DOHH2 (cell line): ENCODE measurements around the gene EZH1.

ENCODE experiments used
- H3F3A ChIP-seq: fragments of 200-600 bp; sonication (generic), shearing (Covaris generic); 2 replicates; pipeline ENCODE4 v1.6.0; 2016; ENCODE audit warnings: antibody characterized with exemption, mild to moderate bottlenecking; ENCODE audit not compliant: control insufficient read depth, insufficient read depth
- H3K27ac ChIP-seq: fragments of 200-600 bp; sonication (generic); 2 replicates; pipeline ENCODE4 v1.5.1; 2014; ENCODE audit warnings: low read depth, mild to moderate bottlenecking, low read length, moderate library complexity
- H3K27me3 ChIP-seq: fragments of 200-600 bp; sonication (generic); 2 replicates; pipeline ENCODE4 v1.6.1; 2014; ENCODE audit warnings: mild to moderate bottlenecking, low read length, mixed read lengths; ENCODE audit not compliant: control insufficient read depth
- H3K36me3 ChIP-seq: fragments of 200-600 bp; sonication (generic); 2 replicates; pipeline ENCODE4 v1.6.1; 2014; ENCODE audit warnings: mild to moderate bottlenecking, low read length, moderate library complexity, mixed read lengths; ENCODE audit not compliant: control insufficient read depth
- H3K4me1 ChIP-seq: fragments of 200-600 bp; sonication (generic); 2 replicates; pipeline ENCODE4 v1.6.1; 2014; ENCODE audit warnings: mild to moderate bottlenecking, low read length, mixed read lengths; ENCODE audit not compliant: control insufficient read depth
- H3K4me2 ChIP-seq: fragments of 200-600 bp; sonication (generic); 2 replicates; pipeline ENCODE4 v1.6.0; 2014; ENCODE audit warnings: mild to moderate bottlenecking, low read length, moderate library complexity
- H3K4me3 ChIP-seq: fragments of 200-600 bp; sonication (generic); 2 replicates; pipeline ENCODE4 v1.5.1; 2014; ENCODE audit warnings: mild to moderate bottlenecking, low read length, mixed read lengths
- H3K79me2 ChIP-seq: fragments of 200-600 bp; sonication (generic); 2 replicates; pipeline ENCODE4 v1.6.1; 2014; ENCODE audit warnings: mild to moderate bottlenecking, low read length, mixed read lengths; ENCODE audit not compliant: control insufficient read depth
- H3K9me2 ChIP-seq: fragments of 200-600 bp; sonication (generic); replicated peaks from 2 replicates; pipeline ENCODE4 v1.6.1; 2014; ENCODE audit warnings: mild to moderate bottlenecking, low read length, mixed read lengths; ENCODE audit not compliant: control insufficient read depth
- H3K9me3 ChIP-seq: fragments of 200-600 bp; sonication (generic); 2 replicates; pipeline ENCODE4 v1.6.1; 2014; ENCODE audit warnings: antibody characterized with exemption, low read length, mixed read lengths; ENCODE audit not compliant: control insufficient read depth, insufficient read depth
- H4K20me1 ChIP-seq: fragments of 200-600 bp; sonication (generic); 2 replicates; pipeline ENCODE4 v1.6.0; 2014; ENCODE audit warnings: low read depth, mild to moderate bottlenecking, antibody characterized with exemption, low read length, moderate library complexity; ENCODE audit not compliant: control insufficient read depth, insufficient read depth
- EZH2phosphoT487 ChIP-seq: fragments of 200-600 bp; sonication (generic); IDR thresholded peaks from 2 replicates; pipeline ENCODE4 v1.6.1; 2017; ENCODE audit warnings: borderline replicate concordance, mild to moderate bottlenecking, antibody characterized with exemption, low read length, moderate library complexity, mixed read lengths
- TF ChIP-seq, protein P1 (sequence below): fragments of 200-600 bp; sonication (generic); IDR thresholded peaks from one replicate; pipeline ENCODE4 v1.5.1; 2014; ENCODE audit warnings: antibody characterized with exemption, mild to moderate bottlenecking, low read depth, low read length; ENCODE audit not compliant: poor library complexity, severe bottlenecking

Gene EZH1

DNA sequence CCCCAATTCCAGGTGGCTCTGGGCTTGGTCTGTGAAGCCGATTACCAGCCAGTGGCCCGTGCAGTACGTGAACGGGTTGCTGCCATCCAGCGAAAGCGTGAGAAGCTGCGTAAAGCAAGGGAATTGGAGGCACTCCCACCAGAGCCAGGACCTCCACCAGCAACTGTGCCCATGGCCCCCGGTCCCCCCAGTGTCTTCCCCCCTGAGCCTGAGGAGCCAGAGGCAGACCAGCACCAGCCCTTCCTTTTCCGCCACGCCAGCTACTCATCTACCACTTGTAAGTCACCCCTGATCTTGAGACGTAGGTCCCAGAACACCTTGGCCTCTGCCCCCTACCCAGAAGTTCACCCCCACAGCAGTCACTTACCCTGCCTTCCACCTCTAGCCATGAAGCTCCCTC, 42.4 kb upstream of the EZH1 start:
- no peaks in the 10 kb centered on the region for H3K9me2 ChIP-seq
- no peak overlapping the region for H3K27ac ChIP-seq
- no peaks in the 10 kb centered on the region for H3K79me2 ChIP-seq
- no peak overlapping the region for H3K4me2 ChIP-seq
- H3F3A ChIP-seq = no peaks in the 10 kb centered on the region
- H4K20me1 ChIP-seq = no peaks in the 10 kb centered on the region
- no peaks in the 10 kb centered on the region for H3K4me1 ChIP-seq
- TF ChIP-seq, protein P1, sequence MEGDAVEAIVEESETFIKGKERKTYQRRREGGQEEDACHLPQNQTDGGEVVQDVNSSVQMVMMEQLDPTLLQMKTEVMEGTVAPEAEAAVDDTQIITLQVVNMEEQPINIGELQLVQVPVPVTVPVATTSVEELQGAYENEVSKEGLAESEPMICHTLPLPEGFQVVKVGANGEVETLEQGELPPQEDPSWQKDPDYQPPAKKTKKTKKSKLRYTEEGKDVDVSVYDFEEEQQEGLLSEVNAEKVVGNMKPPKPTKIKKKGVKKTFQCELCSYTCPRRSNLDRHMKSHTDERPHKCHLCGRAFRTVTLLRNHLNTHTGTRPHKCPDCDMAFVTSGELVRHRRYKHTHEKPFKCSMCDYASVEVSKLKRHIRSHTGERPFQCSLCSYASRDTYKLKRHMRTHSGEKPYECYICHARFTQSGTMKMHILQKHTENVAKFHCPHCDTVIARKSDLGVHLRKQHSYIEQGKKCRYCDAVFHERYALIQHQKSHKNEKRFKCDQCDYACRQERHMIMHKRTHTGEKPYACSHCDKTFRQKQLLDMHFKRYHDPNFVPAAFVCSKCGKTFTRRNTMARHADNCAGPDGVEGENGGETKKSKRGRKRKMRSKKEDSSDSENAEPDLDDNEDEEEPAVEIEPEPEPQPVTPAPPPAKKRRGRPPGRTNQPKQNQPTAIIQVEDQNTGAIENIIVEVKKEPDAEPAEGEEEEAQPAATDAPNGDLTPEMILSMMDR = no peak
- no peak for TF ChIP-seq EZH2phosphoT487
- H3K4me3 ChIP-seq = no peak overlapping the region
- H3K9me3 ChIP-seq = no peaks in the 10 kb centered on the region
- no peaks in the 10 kb centered on the region for H3K36me3 ChIP-seq
- peaks cover 45% of the 10 kb centered on the region for H3K27me3 ChIP-seq

DNA sequence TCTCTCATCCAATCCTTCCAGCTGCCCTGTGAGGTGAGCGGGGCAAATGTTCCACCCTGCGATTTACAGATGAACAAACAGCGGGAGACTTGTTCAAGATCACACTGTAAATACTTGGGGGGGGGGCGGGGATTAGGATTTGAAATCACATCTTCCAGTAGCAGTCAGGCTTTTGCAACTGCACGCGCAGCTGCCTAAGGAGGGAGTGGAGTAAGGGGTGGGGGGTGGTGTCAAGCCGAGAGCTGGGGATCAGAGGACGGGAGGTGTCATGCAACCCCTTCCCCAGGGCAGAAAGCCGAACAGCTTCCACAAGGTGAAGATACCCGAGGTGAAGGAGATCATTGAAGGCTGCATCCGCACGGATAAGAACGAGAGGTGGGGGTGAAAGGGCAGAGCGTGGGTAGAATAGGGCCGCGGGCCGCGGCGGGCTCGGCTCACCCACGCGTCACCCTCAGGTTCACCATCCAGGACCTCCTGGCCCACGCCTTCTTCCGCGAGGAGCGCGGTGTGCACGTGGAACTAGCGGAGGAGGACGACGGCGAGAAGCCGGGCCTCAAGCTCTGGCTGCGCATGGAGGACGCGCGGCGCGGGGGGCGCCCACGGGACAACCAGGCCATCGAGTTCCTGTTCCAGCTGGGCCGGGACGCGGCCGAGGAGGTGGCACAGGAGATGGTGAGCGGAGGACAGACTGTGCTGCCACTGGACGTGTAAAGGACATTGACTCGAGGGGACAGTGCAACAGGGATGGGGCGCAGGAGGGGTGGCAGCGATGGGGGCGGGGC, 40.2 kb upstream of the EZH1 start:
- Histone ChIP-seq H3K9me2 (no peaks in the 10 kb centered on the region), H3K4me3 (no peak overlapping the region), H3K4me1 (no peaks in the 10 kb centered on the region), H3K9me3 (no peaks in the 10 kb centered on the region), H3K36me3 (no peaks in the 10 kb centered on the region), H3K27me3 (peaks cover 46% of the 10 kb centered on the region), H3K4me2 (no peak overlapping the region), H3F3A (no peaks in the 10 kb centered on the region), H3K79me2 (no peaks in the 10 kb centered on the region), H4K20me1 (no peaks in the 10 kb centered on the region), H3K27ac (no peak overlapping the region)
- no peak for TF ChIP-seq EZH2phosphoT487
- TF ChIP-seq, protein P1 = no peak

DNA sequence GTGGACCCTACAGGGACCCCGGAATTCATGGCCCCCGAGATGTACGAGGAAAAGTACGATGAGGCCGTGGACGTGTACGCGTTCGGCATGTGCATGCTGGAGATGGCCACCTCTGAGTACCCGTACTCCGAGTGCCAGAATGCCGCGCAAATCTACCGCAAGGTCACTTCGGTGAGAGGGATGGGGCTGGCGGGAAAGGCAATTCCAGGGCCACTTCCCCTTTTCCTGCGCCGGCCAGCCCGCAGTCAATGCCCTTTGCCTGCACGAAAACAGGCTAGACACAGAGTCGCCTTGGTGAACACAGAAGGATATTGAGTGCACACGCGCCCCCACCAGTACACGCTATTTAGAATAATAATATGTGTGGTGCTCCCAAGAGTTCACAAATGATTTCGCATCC, 39.6 kb upstream of the EZH1 start:
- Histone ChIP-seq H3K27ac (no peak overlapping the region), H3K36me3 (peaks cover 4% of the 10 kb centered on the region), H3K27me3 (peaks cover 46% of the 10 kb centered on the region), H3F3A (no peaks in the 10 kb centered on the region; the same call in 1 of the 2 replicates), H4K20me1 (no peaks in the 10 kb centered on the region), H3K4me1 (no peaks in the 10 kb centered on the region), H3K4me2 (no peak overlapping the region), H3K4me3 (no peak overlapping the region), H3K9me3 (no peaks in the 10 kb centered on the region), H3K79me2 (no peaks in the 10 kb centered on the region), H3K9me2 (no peaks in the 10 kb centered on the region)
- TF ChIP-seq EZH2phosphoT487 = no peak
- TF ChIP-seq, protein P1 = no peak
